LHCN-M2 (cell line): ENCODE results near the gene MSI2. TPM values are rescaled to one million over a fixed set of nuclear protein-coding genes. Genes with fewer than 3 reads are reported as not detected.

Experiments
- DNase-seq: peaks from one replicate; pipeline ENCODE4 v3.0.0-alpha.2; 2012; ENCODE audit warnings: low read depth
- total RNA-seq: library from RNA; depleted of rRNA; stranded (reverse); fragments of >200 nt; gene quantifications from 2 replicates; pipeline ENCODE4 v1.2.3, GENCODE V29; 2014

MSI2 gene
- total RNA-seq, 1 experiment from 2014 or later: 120 TPM

- DNase-seq: no peak
These were observed 337.6 kb downstream of the MSI2 start for GRCh38 chr17:57593739-57594462.

- no peak for DNase-seq
These were observed 338.4 kb downstream of the MSI2 start for GRCh38 chr17:57594767-57595166.

- no peak for DNase-seq
These were observed 339.1 kb downstream of the MSI2 start for GRCh38 chr17:57595426-57595825.

GRCh38 chr17:57595947-57596695 lies 339.8 kb downstream of the MSI2 start:
- no peak for DNase-seq

GRCh38 chr17:57597101-57597500 lies 340.8 kb downstream of the MSI2 start:
- DNase-seq: no peak

GRCh38 chr17:57597531-57598453 lies 341.5 kb downstream of the MSI2 start:
- peak; percentile 78 for DNase-seq

GRCh38 chr17:57599271-57600045 lies 343.1 kb downstream of the MSI2 start:
- no peak for DNase-seq

GRCh38 chr17:57600074-57600473 lies 343.8 kb downstream of the MSI2 start:
- peak; percentile 33 for DNase-seq

- DNase-seq: no peak
These were observed 344.9 kb downstream of the MSI2 start for GRCh38 chr17:57601143-57601735.

GRCh38 chr17:57602896-57603295 lies 346.6 kb downstream of the MSI2 start:
- no peak for DNase-seq

- no peak for DNase-seq
These were observed 347.2 kb downstream of the MSI2 start for GRCh38 chr17:57603546-57603945.

- DNase-seq: no peak
These were observed 347.7 kb downstream of the MSI2 start for GRCh38 chr17:57603978-57604377.

GRCh38 chr17:57604771-57605674 lies 348.7 kb downstream of the MSI2 start:
- peak; percentile 51 for DNase-seq

- DNase-seq: peak; percentile 33
These were observed 349.4 kb downstream of the MSI2 start for GRCh38 chr17:57605675-57606105.

- no peak for DNase-seq
These were observed 350.0 kb downstream of the MSI2 start for GRCh38 chr17:57606111-57606875.

GRCh38 chr17:57607553-57608120 lies 351.3 kb downstream of the MSI2 start:
- peak; percentile 78 for DNase-seq

- no peak for DNase-seq
These were observed 352.2 kb downstream of the MSI2 start for GRCh38 chr17:57608369-57609124.
